HEK293 (cell line): ENCODE measurements around the gene TFAM.

Experiments used
- CTCF ChIP-seq: fragments of 450-650 bp; formaldehyde crosslinking; IDR thresholded peaks from 2 replicates; pipeline ENCODE4 v1.5.1; 2016; ENCODE audit warnings: missing biosample characterization, missing genetic modification characterization
- PATZ1 ChIP-seq: fragments of 450-650 bp; formaldehyde crosslinking; IDR thresholded peaks from 2 replicates; pipeline ENCODE4 v1.5.1; 2016; ENCODE audit warnings: missing biosample characterization, missing genetic modification characterization
- PRDM10 ChIP-seq: fragments of 450-650 bp; formaldehyde crosslinking; IDR thresholded peaks from 2 replicates; pipeline ENCODE4 v1.5.1; 2016; ENCODE audit warnings: missing biosample characterization, missing genetic modification characterization
- PRDM4 ChIP-seq: fragments of 450-650 bp; formaldehyde crosslinking; IDR thresholded peaks from 2 replicates; pipeline ENCODE4 v1.5.1; 2017; ENCODE audit warnings: missing biosample characterization, missing genetic modification characterization
- SALL2 ChIP-seq: fragments of 450-650 bp; formaldehyde crosslinking; IDR thresholded peaks from 2 replicates; pipeline ENCODE4 v1.5.0; 2017; ENCODE audit warnings: missing biosample characterization, mild to moderate bottlenecking, missing genetic modification characterization, borderline replicate concordance
- SETDB1 ChIP-seq: IDR thresholded peaks from one replicate; pipeline ENCODE4 v1.6.1; 2017; ENCODE audit warnings: mild to moderate bottlenecking, low read length, moderate library complexity, mixed read lengths; ENCODE audit not compliant: insufficient read length
- ZBTB20 ChIP-seq: fragments of 450-650 bp; formaldehyde crosslinking; IDR thresholded peaks from 2 replicates; pipeline ENCODE4 v1.5.1; 2016; ENCODE audit warnings: missing biosample characterization, missing genetic modification characterization
- ZNF112 ChIP-seq: fragments of 450-650 bp; formaldehyde crosslinking; IDR thresholded peaks from 2 replicates; pipeline ENCODE4 v1.5.0; 2017; ENCODE audit warnings: missing biosample characterization, missing genetic modification characterization
- ZNF121 ChIP-seq: fragments of 450-650 bp; formaldehyde crosslinking; IDR thresholded peaks from 2 replicates; pipeline ENCODE4 v1.5.1; 2016; ENCODE audit warnings: missing biosample characterization, missing genetic modification characterization
- ZNF341 ChIP-seq: fragments of 450-650 bp; formaldehyde crosslinking; IDR thresholded peaks from 2 replicates; pipeline ENCODE4; 2016; ENCODE audit warnings: low read depth, missing biosample characterization, missing genetic modification characterization
- ZNF404 ChIP-seq: fragments of 450-650 bp; formaldehyde crosslinking; IDR thresholded peaks from 2 replicates; pipeline ENCODE4 v1.5.1; 2017; ENCODE audit warnings: missing biosample characterization, missing genetic modification characterization
- ZNF776 ChIP-seq: fragments of 450-650 bp; formaldehyde crosslinking; IDR thresholded peaks from 2 replicates; pipeline ENCODE4 v1.5.0; 2017; ENCODE audit warnings: missing biosample characterization, missing genetic modification characterization, borderline replicate concordance
- ZNF785 ChIP-seq: fragments of 450-650 bp; formaldehyde crosslinking; IDR thresholded peaks from 2 replicates; pipeline ENCODE4 v1.5.1; 2016; ENCODE audit warnings: missing biosample characterization, missing genetic modification characterization
- ZSCAN16 ChIP-seq: fragments of 450-650 bp; formaldehyde crosslinking; IDR thresholded peaks from 2 replicates; pipeline ENCODE4 v1.5.1; 2016; ENCODE audit warnings: missing biosample characterization, missing genetic modification characterization

GRCh38 chr10:58393317-58393716 lies 8.1 kb downstream of the TFAM start:
- TF ChIP-seq PRDM4 (tag by site-specific recombination) = no peak
- TF ChIP-seq CTCF (tag by site-specific recombination) = no peak
- no peak for TF ChIP-seq ZNF112 (tag by site-specific recombination)
- TF ChIP-seq ZNF341 = no peak
- TF ChIP-seq ZNF404 (tag by site-specific recombination) = no peak
- TF ChIP-seq SALL2 = no peak
- no peak for TF ChIP-seq ZNF785 (tag by site-specific recombination)
- TF ChIP-seq ZNF776 (tag by site-specific recombination) = no peak
- no peak for TF ChIP-seq SETDB1
- TF ChIP-seq ZSCAN16 (tag by site-specific recombination) = no peak
- no peak for TF ChIP-seq ZBTB20
- no peak for TF ChIP-seq PATZ1 (tag by site-specific recombination)
- no peak for TF ChIP-seq ZNF121 (tag by site-specific recombination)
- TF ChIP-seq PRDM10 (tag by site-specific recombination) = no peak
